Common myeloid progenitor, CD34-positive (primary cell): ENCODE results near the gene BACH2.

Experiments
- CTCF ChIA-PET: fragments of 350-600 bp; sonication (Branson Sonifier 250); formaldehyde crosslinking; loops from one replicate; lab custom pipeline; 2021; ENCODE audit warnings: antibody characterized with exemption; lab: Charles Lee
- POLR2A ChIA-PET: fragments of 350-600 bp; sonication (Branson Sonifier 250); formaldehyde crosslinking; loops from one replicate; lab custom pipeline; 2021; ENCODE audit warnings: antibody characterized with exemption; lab: Charles Lee
- DNase-seq, 3 donors: peaks; one replicate each; pipeline versions ENCODE4 v3.0.0 to v3.0.0-alpha.2; 2013
- H3K27ac ChIP-seq, 2 experiments: 1 replicate in 1 of 2; 2 replicates in 1 of 2; pipeline ENCODE4 v1.7.0; 2013; ENCODE audit warnings: inconsistent platforms in 2 of 2, low read length in 2 of 2, mild to moderate bottlenecking in 2 of 2, low read depth in 1 of 2, moderate library complexity in 1 of 2; ENCODE audit not compliant: severe bottlenecking in 2 of 2, insufficient read depth in 1 of 2, poor library complexity in 1 of 2
- H3K27me3 ChIP-seq, 5 experiments: replicated peaks in 2 of 5; 1 replicate in 3 of 5; 2 replicates in 2 of 5; pipeline versions ENCODE4 v1.6.1 to v1.7.0; 2013; ENCODE audit warnings: low read length in 4 of 5, mild to moderate bottlenecking in 2 of 5, moderate library complexity in 2 of 5, inconsistent platforms in 1 of 5; ENCODE audit not compliant: insufficient read depth in 5 of 5, control insufficient read depth in 4 of 5
- H3K36me3 ChIP-seq, 4 experiments: 1 replicate in 2 of 4; 2 replicates in 2 of 4; pipeline versions ENCODE4 v1.6.1 to v1.7.0; 2013; ENCODE audit warnings: low read length in 3 of 4, control low read depth in 1 of 4, mild to moderate bottlenecking in 1 of 4; ENCODE audit not compliant: control insufficient read depth in 4 of 4, insufficient read depth in 4 of 4
- H3K4me1 ChIP-seq, 4 experiments: 1 replicate in 3 of 4; 2 replicates in 1 of 4; pipeline versions ENCODE4 v1.6.1 to v1.7.1; 2013; ENCODE audit warnings: low read length in 3 of 4, mild to moderate bottlenecking in 3 of 4, control low read depth in 1 of 4, inconsistent platforms in 1 of 4, moderate library complexity in 1 of 4; ENCODE audit not compliant: control insufficient read depth in 4 of 4, insufficient read depth in 4 of 4; ENCODE audit errors: control extremely low read depth in 1 of 4
- H3K4me3 ChIP-seq, 7 experiments: 1 replicate in 4 of 7; 2 replicates in 3 of 7; pipeline versions ENCODE4 v1.5.1 to v1.7.0; 2013; ENCODE audit warnings: mild to moderate bottlenecking in 7 of 7, low read length in 6 of 7, moderate library complexity in 6 of 7, inconsistent platforms in 2 of 7, low read depth in 2 of 7, control low read depth in 1 of 7; ENCODE audit not compliant: insufficient read depth in 4 of 7, control insufficient read depth in 1 of 7; ENCODE audit errors: extremely low read depth in 1 of 7
- H3K9me3 ChIP-seq, 5 experiments: 1 replicate in 4 of 5; 2 replicates in 1 of 5; pipeline versions ENCODE4 v1.6.1 to v1.7.1; 2013; ENCODE audit warnings: low read length in 4 of 5, mild to moderate bottlenecking in 2 of 5, inconsistent platforms in 1 of 5, low read depth in 1 of 5, moderate library complexity in 1 of 5; ENCODE audit not compliant: control insufficient read depth in 4 of 5, insufficient read depth in 2 of 5; ENCODE audit errors: control extremely low read depth in 1 of 5
- WGBS: methylation state at CpG from one replicate; pipeline ENCODE4 v1.1.5; 2013; ENCODE audit not compliant: insufficient coverage; 5-methylcytosine and 5-hydroxymethylcytosine counted together

The BACH2 gene

GRCh38 chr6:89979481-89980119 is 317.0 kb downstream of the BACH2 start:
- Histone ChIP-seq H3K27ac (no peak overlapping the region), H3K4me1 (no peaks in the 10 kb centered on the region), H3K36me3 (peaks cover 0 to 3% (median 0%) of the 10 kb centered on the region in 4 experiments), H3K27me3 (no peaks in the 10 kb centered on the region), H3K9me3 (no peaks in the 10 kb centered on the region), H3K4me3 (no peak overlapping the region)
- ChIA-PET CTCF (interaction anchor here (1.3 to 2.0 kb wide), 3 partner anchors 14 to 298 kb away, joined by 3 to 7 read pairs (median 4); no protein-coding TSS in a partner anchor), POLR2A (no interaction called here)
- WGBS = no CpG with 5 or more reads among the region's 6 CpGs
- no peak for DNase-seq

GRCh38 chr6:89978749-89979145 is 317.9 kb downstream of the BACH2 start:
- Histone ChIP-seq H3K27ac (no peak overlapping the region), H3K4me1 (no peaks in the 10 kb centered on the region), H3K4me3 (no peak overlapping the region), H3K27me3 (no peaks in the 10 kb centered on the region), H3K9me3 (no peaks in the 10 kb centered on the region), H3K36me3 (peaks cover 0 to 3% (median 0%) of the 10 kb centered on the region in 4 experiments)
- POLR2A ChIA-PET = no interaction called here
- CTCF ChIA-PET = interaction anchor here (1.7 to 2.0 kb wide), 2 partner anchors 13 to 35 kb away, joined by 4 to 7 read pairs; no protein-coding TSS in a partner anchor
- 100% methylated on average over 3 of the region's 5 CpGs for WGBS
- no peak for DNase-seq

GRCh38 chr6:89977808-89978748 is 318.6 kb downstream of the BACH2 start:
- H3K27ac ChIP-seq = no peak overlapping the region
- POLR2A ChIA-PET = no interaction called here
- H3K9me3 ChIP-seq = no peaks in the 10 kb centered on the region
- CTCF ChIA-PET = interaction anchor here (0.9 to 2.0 kb wide), 4 partner anchors 9 to 501 kb away, joined by 3 to 7 read pairs (median 4); no protein-coding TSS in a partner anchor
- WGBS = 100% methylated on average over 3 of the region's 8 CpGs
- peaks cover 0 to 3% (median 0%) of the 10 kb centered on the region in 4 experiments for H3K36me3 ChIP-seq
- no peak for DNase-seq
- no peaks in the 10 kb centered on the region for H3K27me3 ChIP-seq
- H3K4me3 ChIP-seq = no peak overlapping the region
- no peaks in the 10 kb centered on the region for H3K4me1 ChIP-seq

- peaks cover 0 to 3% (median 0%) of the 10 kb centered on the region in 4 experiments for H3K36me3 ChIP-seq
- H3K27ac ChIP-seq = no peak overlapping the region
- H3K4me3 ChIP-seq = no peak overlapping the region
- DNase-seq = no peak
- WGBS = 100% methylated on average over 2 of the region's 3 CpGs
- POLR2A ChIA-PET = no interaction called here
- H3K9me3 ChIP-seq = no peaks in the 10 kb centered on the region
- CTCF ChIA-PET = interaction anchor here (0.6 to 2.1 kb wide), 4 partner anchors 11 to 517 kb away, joined by 3 to 5 read pairs (median 4); no protein-coding TSS in a partner anchor
- no peaks in the 10 kb centered on the region for H3K27me3 ChIP-seq
- no peaks in the 10 kb centered on the region for H3K4me1 ChIP-seq
These were observed 320.0 kb downstream of the BACH2 start for GRCh38 chr6:89976694-89977020.

- no peak overlapping the region for H3K27ac ChIP-seq
- H3K9me3 ChIP-seq = no peaks in the 10 kb centered on the region
- no peak for DNase-seq
- peaks cover 0 to 3% (median 0%) of the 10 kb centered on the region in 4 experiments for H3K36me3 ChIP-seq
- no peak overlapping the region for H3K4me3 ChIP-seq
- ChIA-PET CTCF (interaction anchor here (1.2 to 2.1 kb wide), 2 partner anchors 33 to 312 kb away, joined by 4 to 5 read pairs; no protein-coding TSS in a partner anchor), POLR2A (no interaction called here)
- WGBS = 100% methylated on average over 5 of the region's 12 CpGs
- no peaks in the 10 kb centered on the region for H3K4me1 ChIP-seq
- H3K27me3 ChIP-seq = no peaks in the 10 kb centered on the region
These were observed 320.5 kb downstream of the BACH2 start for GRCh38 chr6:89975991-89976693.

- H3K36me3 ChIP-seq = peaks cover 0 to 3% (median 0%) of the 10 kb centered on the region in 4 experiments
- no peak overlapping the region for H3K27ac ChIP-seq
- H3K27me3 ChIP-seq = no peaks in the 10 kb centered on the region
- ChIA-PET POLR2A (no interaction called here), CTCF (interaction anchor here (1.1 to 7.0 kb wide), 5 partner anchors 31 to 503 kb away, joined by 3 to 52 read pairs (median 4); no protein-coding TSS in a partner anchor)
- WGBS = 88% methylated on average over 1 of the region's 1 CpG
- no peak for DNase-seq
- no peak overlapping the region for H3K4me3 ChIP-seq
- H3K4me1 ChIP-seq = no peaks in the 10 kb centered on the region
- H3K9me3 ChIP-seq = no peaks in the 10 kb centered on the region
These were observed 321.3 kb downstream of the BACH2 start for GRCh38 chr6:89975366-89975765.
